ENCODE results near the gene ANKRD53. TPM values are rescaled to one million over a fixed set of nuclear protein-coding genes. Genes with fewer than 3 reads are reported as not detected.

ANKRD53 gene
- total RNA-seq, 1 experiment from 2014 or later, result not detected

DNA sequence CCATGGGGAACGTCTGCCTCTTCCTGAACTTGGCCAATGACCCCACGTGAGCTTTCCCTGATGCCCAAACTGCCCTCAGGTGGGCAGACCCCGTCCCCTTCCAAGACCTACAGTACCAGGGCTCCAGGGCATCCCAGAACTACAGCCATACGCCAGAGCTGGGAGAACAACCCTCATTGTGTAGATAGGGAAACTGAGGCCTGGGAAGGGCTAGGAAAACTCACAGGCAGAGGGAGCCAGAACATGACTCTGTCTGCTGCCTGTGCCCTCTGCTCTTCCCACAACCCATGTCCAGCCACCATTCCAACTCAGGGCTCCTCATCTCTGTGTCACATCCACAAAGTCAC, 16.8 kb upstream of the ANKRD53 start:
- in situ Hi-C loops (cut with HindIII; ENCODE audit: low pct_unique_long_range_greater_than_20kb, low sequenced_read_pairs), result no loop called here
- DNase-seq (ENCODE audit: low read depth, low spot score), result no peak

- DNase-seq (ENCODE audit: low read depth, low spot score), result no peak
- in situ Hi-C loops (cut with HindIII; ENCODE audit: low pct_unique_long_range_greater_than_20kb, low sequenced_read_pairs), result no loop called here
Measured at GRCh38 chr2:70962211-70962884, 16.1 kb upstream of the ANKRD53 start.

GRCh38 chr2:70962885-70963878, 15.2 kb upstream of the ANKRD53 start:
- DNase-seq (ENCODE audit: low read depth, low spot score), result no peak
- in situ Hi-C loops (cut with HindIII; ENCODE audit: low pct_unique_long_range_greater_than_20kb, low sequenced_read_pairs), result no loop called here

DNA sequence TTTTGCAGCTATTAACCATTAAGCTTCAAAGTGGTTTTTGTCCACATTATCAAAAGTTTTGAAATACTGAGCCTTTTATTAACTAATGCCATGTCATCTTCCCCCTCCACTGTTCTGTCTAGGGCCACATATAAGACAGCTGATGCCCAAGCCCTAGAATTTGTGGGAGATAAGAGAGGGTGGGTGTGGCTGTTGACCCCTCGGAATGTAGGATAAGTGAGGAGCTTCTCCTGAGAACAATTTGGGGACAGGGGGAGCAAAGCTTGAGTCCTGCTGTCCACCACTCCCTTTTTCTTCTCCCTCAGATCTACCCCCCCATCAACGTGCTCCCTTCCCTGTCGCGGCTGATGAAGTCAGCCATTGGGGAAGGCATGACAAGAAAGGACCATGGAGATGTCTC, 14.3 kb upstream of the ANKRD53 start:
- in situ Hi-C loops (cut with HindIII; ENCODE audit: low pct_unique_long_range_greater_than_20kb, low sequenced_read_pairs), result no loop called here
- no peak for DNase-seq (ENCODE audit: low read depth, low spot score)

GRCh38 chr2:70964596-70965386, 13.6 kb upstream of the ANKRD53 start:
- in situ Hi-C loops (cut with HindIII; ENCODE audit: low pct_unique_long_range_greater_than_20kb, low sequenced_read_pairs), result no loop called here
- peak; percentile 76 for DNase-seq (ENCODE audit: low read depth, low spot score)

GRCh38 chr2:70965506-70965905, 12.9 kb upstream of the ANKRD53 start:
- no peak for DNase-seq (ENCODE audit: low read depth, low spot score)
- in situ Hi-C loops (cut with HindIII; ENCODE audit: low pct_unique_long_range_greater_than_20kb, low sequenced_read_pairs), result no loop called here

- DNase-seq (ENCODE audit: low read depth, low spot score), result no peak
- in situ Hi-C loops (cut with HindIII; ENCODE audit: low pct_unique_long_range_greater_than_20kb, low sequenced_read_pairs), result no loop called here
Measured at GRCh38 chr2:70966681-70967080, 11.7 kb upstream of the ANKRD53 start.

- DNase-seq (ENCODE audit: low read depth, low spot score), result no peak
- in situ Hi-C loops (cut with HindIII; ENCODE audit: low pct_unique_long_range_greater_than_20kb, low sequenced_read_pairs), result no loop called here
Measured at GRCh38 chr2:70967189-70967588, 11.2 kb upstream of the ANKRD53 start.

DNA sequence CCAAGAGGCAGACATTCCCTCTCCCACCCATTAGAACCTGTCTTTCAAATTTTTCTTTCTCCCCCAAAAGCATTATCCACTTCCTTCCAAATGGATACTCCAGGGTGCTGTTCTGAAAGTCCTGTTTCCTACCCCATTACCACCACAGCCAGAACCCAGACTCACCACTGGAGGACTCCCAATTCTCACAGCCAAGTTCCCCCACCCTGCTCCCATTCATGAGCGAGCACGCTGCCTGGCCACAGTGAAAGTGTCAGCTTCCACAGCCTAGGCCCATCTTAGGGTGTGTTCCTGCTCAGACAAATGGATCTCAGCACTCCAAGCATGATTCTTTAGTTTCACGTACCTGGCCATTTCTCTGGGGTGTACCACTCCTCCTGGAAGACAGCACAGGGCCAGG, 3.8 kb upstream of the ANKRD53 start:
- no peak for DNase-seq (ENCODE audit: low read depth, low spot score)
- in situ Hi-C loops (cut with HindIII; ENCODE audit: low pct_unique_long_range_greater_than_20kb, low sequenced_read_pairs), result no loop called here

DNA sequence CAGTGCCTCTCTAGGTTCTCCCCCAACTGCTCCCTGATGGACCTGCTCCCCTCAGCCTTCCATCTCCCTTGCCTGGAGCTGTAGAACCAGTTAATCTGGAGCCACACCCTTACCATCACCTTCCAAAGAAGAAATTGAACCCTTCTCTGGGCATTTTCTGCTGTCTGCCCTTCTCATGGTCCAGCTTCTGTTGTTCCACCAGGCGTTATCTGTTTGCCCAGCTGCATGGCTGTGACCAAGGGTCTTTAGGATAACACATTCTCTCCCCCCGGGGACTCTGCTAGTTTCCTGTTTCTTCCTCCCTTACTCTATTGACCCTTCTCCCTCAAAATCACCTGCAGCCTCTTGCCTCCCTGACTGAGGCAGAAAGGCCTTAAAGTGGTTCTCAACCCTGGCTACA, 3.2 kb upstream of the ANKRD53 start:
- in situ Hi-C loops (cut with HindIII; ENCODE audit: low pct_unique_long_range_greater_than_20kb, low sequenced_read_pairs), result no loop called here
- no peak for DNase-seq (ENCODE audit: low read depth, low spot score)

DNA sequence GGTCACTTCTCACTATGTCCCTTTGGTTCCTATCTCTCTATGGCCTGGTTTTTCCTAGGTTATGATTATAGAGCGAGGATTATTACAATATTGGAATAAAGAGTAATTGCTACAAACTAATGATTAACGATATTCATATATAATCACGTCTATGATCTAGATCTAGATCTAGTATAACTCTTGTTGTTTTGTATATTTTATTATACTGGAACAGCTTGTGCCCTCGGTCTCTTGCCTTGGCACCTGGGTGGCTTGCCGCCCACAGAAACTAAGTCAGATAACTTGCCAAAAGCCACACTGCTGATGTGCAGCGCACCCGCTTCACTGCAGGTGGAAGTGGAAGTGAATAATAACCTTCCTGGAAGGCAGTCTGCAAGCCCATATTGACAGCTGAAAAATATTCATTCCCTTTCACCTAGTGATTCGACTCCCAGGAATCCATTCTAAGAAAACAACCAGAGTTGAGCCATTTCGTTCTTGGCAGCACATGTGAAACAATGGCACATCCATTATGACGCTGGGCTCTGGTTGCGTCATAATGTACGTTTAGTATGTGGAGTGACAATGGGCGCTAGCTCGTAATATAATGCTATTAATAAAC, 725 bp upstream of the ANKRD53 start:
- in situ Hi-C loops (cut with HindIII; ENCODE audit: low pct_unique_long_range_greater_than_20kb, low sequenced_read_pairs), result no loop called here
- no peak for DNase-seq (ENCODE audit: low read depth, low spot score)

DNA sequence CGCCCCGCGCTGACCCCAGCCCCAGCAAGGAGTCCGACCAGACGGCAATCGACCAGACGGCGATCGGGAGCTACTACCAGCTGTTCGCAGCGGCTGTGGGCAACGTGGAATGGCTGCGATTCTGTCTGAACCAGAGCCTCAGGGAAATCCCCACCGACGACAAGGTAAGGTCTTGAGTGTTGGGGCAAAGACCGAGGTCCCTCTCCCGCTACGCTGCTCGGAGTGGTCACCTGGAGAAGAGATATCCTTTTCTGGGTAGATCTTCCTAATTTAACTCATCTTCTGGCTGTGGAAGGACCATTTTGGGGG, 704 bp downstream of the ANKRD53 start:
- in situ Hi-C loops (cut with HindIII; ENCODE audit: low pct_unique_long_range_greater_than_20kb, low sequenced_read_pairs), result no loop called here
- DNase-seq (ENCODE audit: low read depth, low spot score), result no peak

DNA sequence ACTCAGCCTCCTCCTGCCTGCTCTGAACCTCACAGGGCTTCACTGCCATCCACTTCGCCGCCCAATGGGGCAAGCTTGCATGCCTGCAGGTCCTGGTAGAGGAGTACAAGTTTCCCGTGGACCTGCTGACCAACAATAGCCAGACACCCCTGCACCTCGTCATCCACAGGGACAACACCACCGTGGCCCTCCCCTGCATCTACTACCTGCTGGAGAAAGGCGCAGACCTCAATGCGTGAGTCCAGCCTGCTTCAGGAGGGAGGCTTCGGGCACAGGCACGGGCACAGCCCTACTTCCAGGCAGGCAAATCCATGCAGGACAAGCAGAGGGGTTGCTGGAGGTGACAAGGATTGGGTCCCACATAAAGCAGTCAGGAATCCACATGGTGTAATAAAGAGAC, 1.2 kb downstream of the ANKRD53 start:
- no peak for DNase-seq (ENCODE audit: low read depth, low spot score)
- in situ Hi-C loops (cut with HindIII; ENCODE audit: low pct_unique_long_range_greater_than_20kb, low sequenced_read_pairs), result no loop called here

GRCh38 chr2:70981421-70981820, 3.0 kb downstream of the ANKRD53 start:
- no peak for DNase-seq (ENCODE audit: low read depth, low spot score)
- in situ Hi-C loops (cut with HindIII; ENCODE audit: low pct_unique_long_range_greater_than_20kb, low sequenced_read_pairs), result no loop called here

DNA sequence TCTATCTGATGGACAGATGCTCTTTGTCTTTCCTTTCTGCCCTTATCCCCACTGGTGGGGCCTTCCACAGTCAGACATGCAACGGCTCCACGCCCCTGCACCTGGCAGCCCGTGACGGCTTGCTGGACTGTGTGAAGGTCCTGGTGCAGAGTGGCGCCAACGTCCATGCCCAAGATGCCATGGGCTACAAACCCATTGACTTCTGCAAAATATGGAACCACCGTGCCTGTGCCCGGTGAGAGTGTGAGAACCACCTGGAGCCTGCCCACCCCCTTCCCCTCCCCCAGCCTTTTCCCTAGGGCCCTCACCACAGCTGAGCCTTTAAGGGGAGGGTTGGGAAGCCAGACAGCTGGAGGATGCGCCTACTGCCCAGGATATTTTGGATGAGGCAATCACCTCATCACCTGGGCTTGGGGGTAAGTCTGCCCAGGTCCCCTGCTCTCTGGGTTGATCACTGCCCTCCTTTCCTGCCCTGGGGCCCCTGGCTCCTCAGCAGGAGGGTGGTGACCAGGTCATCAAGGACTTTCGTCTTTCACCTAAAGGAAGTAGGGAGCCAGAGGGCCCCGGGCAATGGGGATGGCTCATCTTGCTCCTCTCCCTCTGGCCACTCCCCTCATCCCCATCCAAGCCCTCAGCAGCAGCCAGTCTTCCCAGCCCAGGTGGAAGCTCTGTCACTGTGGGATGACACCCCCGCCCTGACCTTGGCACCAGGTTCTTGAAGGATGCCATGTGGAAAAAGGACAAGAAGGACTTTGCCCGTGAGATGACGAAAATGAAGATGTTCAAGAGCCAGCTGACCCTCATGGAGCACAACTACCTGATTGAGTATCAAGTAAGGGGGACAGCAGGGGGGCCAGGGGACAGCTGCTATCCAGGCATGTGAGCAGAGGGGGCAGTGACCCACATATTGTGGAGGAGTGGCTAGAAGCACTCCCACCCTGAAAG, 3.7 kb downstream of the ANKRD53 start:
- DNase-seq (ENCODE audit: low read depth, low spot score), result no peak
- in situ Hi-C loops (cut with HindIII; ENCODE audit: low pct_unique_long_range_greater_than_20kb, low sequenced_read_pairs), result no loop called here

GRCh38 chr2:70982971-70983370, 4.5 kb downstream of the ANKRD53 start:
- DNase-seq (ENCODE audit: low read depth, low spot score), result no peak
- in situ Hi-C loops (cut with HindIII; ENCODE audit: low pct_unique_long_range_greater_than_20kb, low sequenced_read_pairs), result no loop called here
